SK-N-SH treated with all-trans-retinoic acid at 6 μM for 48 hours (cell line): ENCODE data around the gene ACO1.
A peak's percentile ranks its signal among the peaks of the same experiment; 100 is the strongest.
"Not testable (repeated sequence)": the region's sequence is repeated elsewhere in the genome, so short reads cannot be mapped to it uniquely, and the experiment has no call there.

Experiments
- ATAC-seq: fragments of 200-7000 bp; cut with Tn5 transposase; 3 replicates; pipeline ENCODE4 v1.9.1; 2020; ENCODE audit warnings: mild to moderate bottlenecking, moderate library complexity
- CREB5 ChIP-seq: fragments of 250-450 bp; sonication (Bioruptor Pico); IDR thresholded peaks from 2 replicates; pipeline ENCODE4 v1.5.1; 2020; ENCODE audit warnings: low read depth, mild to moderate bottlenecking, moderate library complexity
- CSRNP3 ChIP-seq: fragments of 250-450 bp; sonication (Bioruptor Pico); IDR thresholded peaks from 2 replicates; pipeline ENCODE4 v1.5.1; 2021; ENCODE audit warnings: mild to moderate bottlenecking, moderate library complexity
- ESRRG ChIP-seq: fragments of 250-450 bp; sonication (Bioruptor Pico); IDR thresholded peaks from 2 replicates; pipeline ENCODE4 v1.6.1; 2021; ENCODE audit warnings: mild to moderate bottlenecking
- GLIS3 ChIP-seq: fragments of 250-450 bp; sonication (Bioruptor Pico); IDR thresholded peaks from 2 replicates; pipeline ENCODE4 v1.5.0; 2020; ENCODE audit warnings: mild to moderate bottlenecking, moderate library complexity
- ISL1 ChIP-seq: fragments of 250-450 bp; sonication (Bioruptor Pico); IDR thresholded peaks from 2 replicates; pipeline ENCODE4 v2.1.2; 2022; ENCODE audit warnings: mild to moderate bottlenecking, moderate library complexity
- OSR1 ChIP-seq: fragments of 250-450 bp; sonication (Bioruptor Pico); IDR thresholded peaks from 2 replicates; pipeline ENCODE4 v1.8.0; 2022; ENCODE audit warnings: moderate library complexity, mild to moderate bottlenecking, inconsistent platforms
- PATZ1 ChIP-seq: fragments of 250-450 bp; sonication (Bioruptor Pico); IDR thresholded peaks from 2 replicates; pipeline ENCODE4 v1.8.0; 2020; ENCODE audit warnings: mild to moderate bottlenecking, moderate library complexity, borderline replicate concordance
- POU6F1 ChIP-seq: fragments of 250-450 bp; sonication (Bioruptor Pico); IDR thresholded peaks from 2 replicates; pipeline ENCODE4 v1.8.0; 2021; ENCODE audit warnings: low read depth, mild to moderate bottlenecking, moderate library complexity, borderline replicate concordance
- TCF4 ChIP-seq: fragments of 250-450 bp; sonication (Bioruptor Pico); IDR thresholded peaks from 2 replicates; pipeline ENCODE4 v1.8.0; 2021; ENCODE audit warnings: mild to moderate bottlenecking, moderate library complexity, borderline replicate concordance
- TOX ChIP-seq: fragments of 250-450 bp; sonication (Bioruptor Pico); IDR thresholded peaks from 2 replicates; pipeline ENCODE4 v1.8.0; 2021; ENCODE audit warnings: mild to moderate bottlenecking, moderate library complexity, borderline replicate concordance
- TSHZ2 ChIP-seq: fragments of 250-450 bp; sonication (Bioruptor Pico); IDR thresholded peaks from 2 replicates; pipeline ENCODE4 v1.5.0; 2020; ENCODE audit warnings: mild to moderate bottlenecking, moderate library complexity
- ZC3H10 ChIP-seq: fragments of 250-450 bp; sonication (Bioruptor Pico); IDR thresholded peaks from 2 replicates; pipeline ENCODE4 v1.5.1; 2021; ENCODE audit warnings: mild to moderate bottlenecking, moderate library complexity
- ZNF565 ChIP-seq: fragments of 450-650 bp; formaldehyde crosslinking; conservative IDR thresholded peaks from 2 replicates; pipeline ENCODE4 v1.5.0; 2020; ENCODE audit warnings: low read depth, mild to moderate bottlenecking, moderate library complexity
- ZNF8 ChIP-seq: fragments of 450-650 bp; formaldehyde crosslinking; IDR thresholded peaks from 2 replicates; pipeline ENCODE4 v1.5.0; 2020; ENCODE audit warnings: mild to moderate bottlenecking, moderate library complexity

ACO1 gene

GRCh38 chr9:32349013-32349412, 35.4 kb upstream of the ACO1 start:
- ATAC-seq: no peak

GRCh38 chr9:32350682-32351081, 33.8 kb upstream of the ACO1 start:
- ATAC-seq: 0 out of 3 replicates have a peak, but pooled peaks have one; percentile 33
- no peak for TF ChIP-seq ZC3H10

More at GRCh38 chr9:32349013-32349412, 35.4 kb upstream of the ACO1 start:
- TF ChIP-seq ZNF8 (CRISPR knock-in tag) (no peak), TCF4 (CRISPR knock-in tag) (no peak), CSRNP3 (CRISPR knock-in tag) (no peak), POU6F1 (CRISPR knock-in tag) (no peak), PATZ1 (CRISPR knock-in tag) (no peak), ESRRG (CRISPR knock-in tag) (no peak), OSR1 (CRISPR knock-in tag) (no peak)

GRCh38 chr9:32351845-32352244, 32.6 kb upstream of the ACO1 start:
- ATAC-seq: peak; percentile 51; the same call in 1 of the 3 replicates
- TF ChIP-seq GLIS3 (CRISPR knock-in tag): no peak
- TF ChIP-seq TSHZ2 (CRISPR knock-in tag): no peak
- no peak for TF ChIP-seq ESRRG (CRISPR knock-in tag)
- TF ChIP-seq ISL1 (CRISPR knock-in tag): no peak
- TF ChIP-seq TCF4 (CRISPR knock-in tag): no peak
- no peak for TF ChIP-seq CSRNP3 (CRISPR knock-in tag)
- TF ChIP-seq OSR1 (CRISPR knock-in tag): no peak
- no peak for TF ChIP-seq PATZ1 (CRISPR knock-in tag)
- TF ChIP-seq ZNF565 (CRISPR knock-in tag): no peak
- TF ChIP-seq TOX: no peak
- no peak for TF ChIP-seq CREB5 (CRISPR knock-in tag)

GRCh38 chr9:32353476-32353875, 31.0 kb upstream of the ACO1 start:
- not testable (repeated sequence) for ATAC-seq
